ENCODE data around the gene PIP5K1C.

Gene PIP5K1C

GRCh38 chr19:3730457-3730958 lies 30.2 kb upstream of the PIP5K1C start:
- no peak for DNase-seq (ENCODE audit: low read depth)
- no peak overlapping the region for H3K4me3 ChIP-seq (ENCODE audit: low read length)

GRCh38 chr19:3725640-3726310 lies 25.5 kb upstream of the PIP5K1C start:
- H3K4me3 ChIP-seq (ENCODE audit: low read length) = no peak overlapping the region
- DNase-seq (ENCODE audit: low read depth) = no peak
- no peak for TF ChIP-seq CTCF (conservative IDR thresholded peaks at IDR 0.05; ENCODE audit: low read depth, low read length)

More at GRCh38 chr19:3730457-3730958, 30.2 kb upstream of the PIP5K1C start:
- no peak for TF ChIP-seq CTCF (conservative IDR thresholded peaks at IDR 0.05; ENCODE audit: low read depth, low read length)

GRCh38 chr19:3725121-3725520 lies 24.9 kb upstream of the PIP5K1C start:
- H3K4me3 ChIP-seq (ENCODE audit: low read length) = no peak overlapping the region
- no peak for TF ChIP-seq CTCF (conservative IDR thresholded peaks at IDR 0.05; ENCODE audit: low read depth, low read length)
- no peak for DNase-seq (ENCODE audit: low read depth)

- no peak overlapping the region for H3K4me3 ChIP-seq (ENCODE audit: low read length)
- no peak for DNase-seq (ENCODE audit: low read depth)
- TF ChIP-seq CTCF (conservative IDR thresholded peaks at IDR 0.05; ENCODE audit: low read depth, low read length) = no peak
Observed at GRCh38 chr19:3723883-3724282, 23.6 kb upstream of the PIP5K1C start.

GRCh38 chr19:3723110-3723488 lies 22.8 kb upstream of the PIP5K1C start:
- H3K4me3 ChIP-seq (ENCODE audit: low read length) = no peak overlapping the region
- no peak for TF ChIP-seq CTCF (conservative IDR thresholded peaks at IDR 0.05; ENCODE audit: low read depth, low read length)
- no peak for DNase-seq (ENCODE audit: low read depth)

GRCh38 chr19:3722443-3723109 lies 22.3 kb upstream of the PIP5K1C start:
- no peak for DNase-seq (ENCODE audit: low read depth)
- TF ChIP-seq CTCF (conservative IDR thresholded peaks at IDR 0.05; ENCODE audit: low read depth, low read length) = no peak
- no peak overlapping the region for H3K4me3 ChIP-seq (ENCODE audit: low read length)

Measured in retinal pigment epithelial cell (primary cell).